Spleen (tissue), 11 donors: ENCODE measurements around the gene SLC23A2. TPM values are rescaled to one million over a fixed set of nuclear protein-coding genes. Genes with fewer than 3 reads are reported as not detected.

Experiments used
- DNase-seq: peaks from one replicate; pipeline ENCODE4 v3.0.0-alpha.2; 2020
- H3K27ac ChIP-seq, 8 donors: fragments of 200-600 bp; sonication (generic) in 7 of 8; 1 replicate in 4 of 8; 2 replicates in 4 of 8; pipeline versions ENCODE4 v1.5.0 to v1.8.0; 2016 to 2021; ENCODE audit warnings: inconsistent platforms in 4 of 8, mild to moderate bottlenecking in 4 of 8, moderate library complexity in 1 of 8
- H3K27me3 ChIP-seq, 7 donors: fragments of 200-600 bp; sonication (generic) in 6 of 7; replicated peaks in 1 of 7; 1 replicate in 4 of 7; 2 replicates in 3 of 7; pipeline versions ENCODE4 v1.5.0 to v1.8.0; 2016 to 2021; ENCODE audit warnings: inconsistent platforms in 3 of 7, mild to moderate bottlenecking in 1 of 7
- H3K36me3 ChIP-seq, 6 donors: fragments of 200-600 bp; sonication (generic) in 5 of 6; 1 replicate in 4 of 6; 2 replicates in 2 of 6; pipeline versions ENCODE4 v1.5.0 to v1.8.0; 2016 to 2021; ENCODE audit warnings: inconsistent platforms in 2 of 6
- H3K4me1 ChIP-seq, 6 donors: fragments of 200-600 bp; sonication (generic) in 5 of 6; 1 replicate in 3 of 6; 2 replicates in 3 of 6; pipeline versions ENCODE4 v1.5.0 to v1.8.0; 2016 to 2021; ENCODE audit warnings: inconsistent platforms in 3 of 6
- H3K4me3 ChIP-seq, 8 donors: fragments of 200-600 bp; sonication (generic) in 7 of 8; 1 replicate in 4 of 8; 2 replicates in 4 of 8; pipeline versions ENCODE4 v1.5.0 to v1.8.0; 2016 to 2021; ENCODE audit warnings: inconsistent platforms in 4 of 8, mild to moderate bottlenecking in 4 of 8, moderate library complexity in 2 of 8
- H3K9me3 ChIP-seq, 8 donors: fragments of 200-600 bp; sonication (generic) in 7 of 8; 1 replicate in 4 of 8; 2 replicates in 4 of 8; pipeline versions ENCODE4 v1.5.0 to v1.8.0; 2016 to 2021; ENCODE audit warnings: inconsistent platforms in 4 of 8
- POLR2A ChIP-seq, 3 donors: fragments of 450-650 bp; IDR thresholded peaks; one replicate each; pipeline ENCODE4 v1.5.1; 2017; ENCODE audit warnings: antibody characterized with exemption in 3 of 3, mild to moderate bottlenecking in 1 of 3
- POLR2AphosphoS5 ChIP-seq, 3 donors: sonication (generic); formaldehyde crosslinking; IDR thresholded peaks; one replicate each; pipeline ENCODE4 v1.5.1; 2017; ENCODE audit warnings: antibody characterized with exemption in 3 of 3
- WGBS, 5 donors: extraction: QIAGEN DNeasy Blood & Tissue Kit in 3 of 5; methylation state at CpG; one replicate each; pipeline versions ENCODE4 v1.1.5 to v1.1.7; 2013 to 2018; 5-methylcytosine and 5-hydroxymethylcytosine counted together
- intact Hi-C: fragments of 100-400 bp; cut with DNase I; formaldehyde crosslinking; loops from one replicate; pipeline ENCODE4 v1.15.0; 2023; ENCODE audit warnings: low total_unique reads
- polyA plus RNA-seq, 3 donors: library from polyadenylated mRNA; stranded (reverse); fragments of 200-250 nt; gene quantifications; one replicate each; pipeline ENCODE4 v1.2.1, GENCODE V29; 2013
- total RNA-seq, 7 donors: library from RNA; depleted of rRNA in 3 of 7; stranded (reverse); fragments of >200 nt in 3 of 7; fragmentation: NEBNext Ultra II Directional in 4 of 7; extraction: Animal tissue kit (Norgen Biotek cat#: 25700) in 4 of 7; gene quantifications; one replicate each; pipeline versions ENCODE4 v1.1.0 to v1.2.1, GENCODE V29; 2016 to 2021
- TF ChIP-seq, protein P1 (sequence below), 11 experiments: fragments of 200-600 bp in 7 of 11; fragments of 450-650 bp in 4 of 11; sonication (generic) in 4 of 11; IDR thresholded peaks in 8 of 11; conservative IDR thresholded peaks in 3 of 11; 1 replicate in 7 of 11; 2 replicates in 4 of 11; pipeline versions ENCODE4 v1.4.0 to v1.8.0; 2016 to 2021; ENCODE audit warnings: antibody characterized with exemption in 11 of 11, inconsistent platforms in 4 of 11, mild to moderate bottlenecking in 1 of 11
- donor health status: healthy with polysubstance abuse.
- donor health status: DM: no; HTN: no; CAD: no; lungs with moderate emphysema.
- donor health status: DM: no; HTN: no; CAD: no.
- donor health status: Bipolar disorder and iron deficiency.
- donor health status: healthy.
- donor health status: DM: no; HTN: no; CAD: no.
- donor health status: DM: yes; HTN: yes; CAD: no.

The SLC23A2 gene
- total and polyA plus RNA-seq, 10 donors = 5.1 to 72.0 (median 45.8) TPM

- Histone ChIP-seq H3K9me3 (peaks cover 0 to 11% (median 0%) of the 10 kb centered on the region in 8 donors), H3K4me1 (peaks cover 0 to 12% (median 2%) of the 10 kb centered on the region in 6 donors), H3K27ac (peak overlapping the region in 3 of 8 donors; percentile 21 to 58 (median 50)), H3K36me3 (no peaks in the 10 kb centered on the region), H3K27me3 (no peaks in the 10 kb centered on the region), H3K4me3 (no peak overlapping the region)
- 72 to 95% (median 85%) methylated on average over 6 of the region's 6 CpGs for WGBS, 5 donors
- DNase-seq = no peak
- TF ChIP-seq POLR2A (IDR thresholded peaks at IDR 0.05) = no peak
- TF ChIP-seq, protein P1, sequence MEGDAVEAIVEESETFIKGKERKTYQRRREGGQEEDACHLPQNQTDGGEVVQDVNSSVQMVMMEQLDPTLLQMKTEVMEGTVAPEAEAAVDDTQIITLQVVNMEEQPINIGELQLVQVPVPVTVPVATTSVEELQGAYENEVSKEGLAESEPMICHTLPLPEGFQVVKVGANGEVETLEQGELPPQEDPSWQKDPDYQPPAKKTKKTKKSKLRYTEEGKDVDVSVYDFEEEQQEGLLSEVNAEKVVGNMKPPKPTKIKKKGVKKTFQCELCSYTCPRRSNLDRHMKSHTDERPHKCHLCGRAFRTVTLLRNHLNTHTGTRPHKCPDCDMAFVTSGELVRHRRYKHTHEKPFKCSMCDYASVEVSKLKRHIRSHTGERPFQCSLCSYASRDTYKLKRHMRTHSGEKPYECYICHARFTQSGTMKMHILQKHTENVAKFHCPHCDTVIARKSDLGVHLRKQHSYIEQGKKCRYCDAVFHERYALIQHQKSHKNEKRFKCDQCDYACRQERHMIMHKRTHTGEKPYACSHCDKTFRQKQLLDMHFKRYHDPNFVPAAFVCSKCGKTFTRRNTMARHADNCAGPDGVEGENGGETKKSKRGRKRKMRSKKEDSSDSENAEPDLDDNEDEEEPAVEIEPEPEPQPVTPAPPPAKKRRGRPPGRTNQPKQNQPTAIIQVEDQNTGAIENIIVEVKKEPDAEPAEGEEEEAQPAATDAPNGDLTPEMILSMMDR (IDR thresholded peaks at IDR 0.05 in 8 of 11, conservative IDR thresholded peaks at IDR 0.05 in 3 of 11) = no peak
- no peak for TF ChIP-seq POLR2AphosphoS5 (IDR thresholded peaks at IDR 0.05)
- intact Hi-C loops = no loop called here
These were observed 164.8 kb downstream of the SLC23A2 start for GRCh38 chr20:4836473-4836872.

DNA sequence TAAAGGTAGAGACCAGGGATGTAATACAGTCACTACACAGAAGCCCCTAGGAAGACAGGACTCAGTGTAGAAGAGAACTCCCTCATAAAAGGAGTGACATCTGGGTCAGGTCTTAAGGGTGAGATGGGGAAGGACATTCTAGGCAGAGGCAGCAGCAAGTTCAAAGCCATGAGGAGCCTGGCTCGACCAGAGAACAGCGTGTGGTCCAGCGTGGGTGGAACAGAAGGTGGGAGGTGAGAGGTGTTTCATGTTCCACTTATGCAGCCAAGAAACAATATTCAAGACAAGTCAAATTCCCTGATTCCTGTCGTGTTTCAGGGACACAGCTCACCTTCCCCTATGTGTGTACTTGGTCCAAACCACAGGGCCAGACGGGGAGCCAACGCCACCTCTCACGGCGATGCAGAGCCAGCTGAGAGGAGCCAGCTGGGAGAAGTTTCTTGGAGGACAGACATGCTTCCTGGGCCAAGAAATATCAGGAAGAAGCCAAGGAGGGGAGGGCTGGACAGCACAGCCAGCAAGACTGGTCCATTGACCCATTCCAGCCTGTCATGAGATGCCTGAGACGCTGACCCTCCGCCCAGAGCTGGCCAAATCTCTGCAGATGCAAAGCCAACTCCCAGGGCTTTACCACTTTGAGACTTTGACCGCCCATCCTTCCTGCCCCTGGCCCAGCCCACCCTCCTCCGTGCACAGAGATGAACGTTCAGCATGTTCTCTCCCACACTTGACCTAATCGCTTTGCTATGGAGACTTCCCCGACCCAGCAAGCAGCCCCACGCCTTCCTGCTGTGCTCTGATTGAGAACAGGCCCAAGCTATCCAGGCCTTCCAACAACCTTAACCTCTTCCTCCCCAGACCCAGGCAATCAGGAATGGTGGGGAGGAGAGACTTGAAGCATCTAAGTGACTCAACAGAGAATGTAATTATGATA is 165.8 kb downstream of the SLC23A2 start:
- Histone ChIP-seq H3K27ac (peak overlapping the region in 5 of 8 donors; percentile 1 to 67 (median 50)), H3K9me3 (peaks cover 0 to 11% (median 0%) of the 10 kb centered on the region in 8 donors), H3K27me3 (no peaks in the 10 kb centered on the region), H3K4me1 (peaks cover 0 to 7% (median 2%) of the 10 kb centered on the region in 6 donors), H3K4me3 (no peak overlapping the region), H3K36me3 (no peaks in the 10 kb centered on the region)
- DNase-seq = no peak
- 64 to 78% (median 75%) methylated on average over 16 of the region's 16 CpGs for WGBS, 5 donors
- TF ChIP-seq POLR2AphosphoS5 (IDR thresholded peaks at IDR 0.05) (peak; percentile 35 to 69 (median 50)), POLR2A (IDR thresholded peaks at IDR 0.05) (no peak)
- intact Hi-C loops = no loop called here

GRCh38 chr20:4833074-4833728 is 168.1 kb downstream of the SLC23A2 start:
- no peak for TF ChIP-seq POLR2AphosphoS5 (IDR thresholded peaks at IDR 0.05)
- TF ChIP-seq POLR2A (IDR thresholded peaks at IDR 0.05) = no peak
- TF ChIP-seq, protein P1 (IDR thresholded peaks at IDR 0.05 in 8 of 11, conservative IDR thresholded peaks at IDR 0.05 in 3 of 11) = no peak
- H3K9me3 ChIP-seq = peaks cover 0 to 6% (median 0%) of the 10 kb centered on the region in 8 donors
- no peak overlapping the region for H3K4me3 ChIP-seq
- WGBS, 5 donors = 86 to 94% (median 92%) methylated on average over 6 of the region's 6 CpGs
- no peak for DNase-seq
- no peaks in the 10 kb centered on the region for H3K36me3 ChIP-seq
- H3K4me1 ChIP-seq = peaks cover 0 to 25% (median 9%) of the 10 kb centered on the region in 6 donors
- H3K27me3 ChIP-seq = no peaks in the 10 kb centered on the region
- intact Hi-C loops = no loop called here
- H3K27ac ChIP-seq = no peak overlapping the region

DNA sequence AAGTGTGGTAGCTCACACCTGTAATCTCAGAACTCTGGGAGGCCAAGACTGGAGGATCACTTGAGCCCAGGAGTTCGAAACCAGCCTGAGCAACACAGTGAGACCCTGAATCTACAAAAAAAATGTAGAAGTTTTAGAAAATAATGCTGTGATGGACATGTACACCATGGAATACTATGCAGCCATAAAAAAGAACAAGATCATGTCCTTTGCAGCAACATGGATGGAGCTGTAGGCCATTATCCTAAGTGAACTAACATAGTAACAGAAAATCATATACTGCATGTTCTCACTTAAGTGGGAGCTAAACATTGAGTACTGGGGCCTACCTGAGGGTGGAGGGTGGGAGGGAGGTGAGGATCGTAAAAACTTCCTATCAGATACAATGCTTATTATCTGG is 168.8 kb downstream of the SLC23A2 start:
- peaks cover 0 to 6% (median 0%) of the 10 kb centered on the region in 8 donors for H3K9me3 ChIP-seq
- H3K27me3 ChIP-seq = no peaks in the 10 kb centered on the region
- H3K36me3 ChIP-seq = no peaks in the 10 kb centered on the region
- WGBS, 5 donors = 86 to 95% (median 90%) methylated on average over 2 of the region's 2 CpGs
- no peak overlapping the region for H3K4me3 ChIP-seq
- intact Hi-C loops = no loop called here
- TF ChIP-seq POLR2AphosphoS5 (IDR thresholded peaks at IDR 0.05) (no peak), POLR2A (IDR thresholded peaks at IDR 0.05) (no peak)
- TF ChIP-seq, protein P1 (IDR thresholded peaks at IDR 0.05 in 8 of 11, conservative IDR thresholded peaks at IDR 0.05 in 3 of 11) = no peak
- peaks cover 0 to 32% (median 9%) of the 10 kb centered on the region in 6 donors for H3K4me1 ChIP-seq
- H3K27ac ChIP-seq = no peak overlapping the region
- no peak for DNase-seq
